ENCODE results near the gene CEBPB.

The CEBPB gene

DNA sequence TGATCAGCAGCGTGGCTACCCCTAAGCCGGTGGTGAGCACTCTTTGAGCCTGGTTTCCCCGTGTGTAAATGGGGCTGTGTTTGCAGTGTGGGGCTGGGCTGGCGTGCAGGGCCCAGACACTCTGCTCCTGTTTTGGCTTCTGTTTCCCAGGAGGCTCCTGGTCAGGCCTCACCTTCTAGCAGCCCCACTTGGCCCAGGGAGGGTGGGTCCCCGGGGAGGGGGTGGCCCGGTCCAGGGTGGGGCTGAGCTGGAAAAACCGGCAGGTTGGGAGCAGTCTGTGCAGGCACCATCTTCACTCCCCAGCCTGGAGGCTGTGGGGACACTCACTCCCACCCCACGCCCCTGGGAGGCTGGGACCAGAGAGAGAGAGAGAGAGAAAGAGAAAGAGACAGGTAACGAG, 25.3 kb downstream of the CEBPB start:
- H3K4me3 ChIP-seq (ENCODE audit: low read length): no peak overlapping the region
- WGBS: 86% methylated on average over 9 of the region's 9 CpGs
- no peaks in the 10 kb centered on the region for H3K9me3 ChIP-seq (ENCODE audit: insufficient read depth, low read depth, low read length)
- no peaks in the 10 kb centered on the region for H3K27me3 ChIP-seq (ENCODE audit: insufficient read depth, low read length)
- no peak overlapping the region for H3K27ac ChIP-seq (ENCODE audit: low read depth, low read length)
- no peak overlapping the region for H3K9ac ChIP-seq (ENCODE audit: low read depth, low read length)
- H3K36me3 ChIP-seq (ENCODE audit: insufficient read depth, low read length): no peaks in the 10 kb centered on the region
- H3K4me1 ChIP-seq (ENCODE audit: insufficient read depth, low read length): peaks cover 6% of the 10 kb centered on the region

- Histone ChIP-seq H3K27me3 (ENCODE audit: insufficient read depth, low read length) (no peaks in the 10 kb centered on the region), H3K4me3 (ENCODE audit: low read length) (no peak overlapping the region), H3K36me3 (ENCODE audit: insufficient read depth, low read length) (no peaks in the 10 kb centered on the region), H3K27ac (ENCODE audit: low read depth, low read length) (no peak overlapping the region), H3K9ac (ENCODE audit: low read depth, low read length) (no peak overlapping the region), H3K9me3 (ENCODE audit: insufficient read depth, low read depth, low read length) (no peaks in the 10 kb centered on the region), H3K4me1 (ENCODE audit: insufficient read depth, low read length) (peaks cover 6% of the 10 kb centered on the region)
- 48% methylated on average over 4 of the region's 4 CpGs for WGBS
Observed at GRCh38 chr20:50216543-50217206, 26.0 kb downstream of the CEBPB start.

- H3K27me3 ChIP-seq (ENCODE audit: insufficient read depth, low read length): no peaks in the 10 kb centered on the region
- no peak overlapping the region for H3K4me3 ChIP-seq (ENCODE audit: low read length)
- H3K27ac ChIP-seq (ENCODE audit: low read depth, low read length): no peak overlapping the region
- 89% methylated on average over 14 of the region's 14 CpGs for WGBS
- no peak overlapping the region for H3K9ac ChIP-seq (ENCODE audit: low read depth, low read length)
- H3K9me3 ChIP-seq (ENCODE audit: insufficient read depth, low read depth, low read length): no peaks in the 10 kb centered on the region
- H3K4me1 ChIP-seq (ENCODE audit: insufficient read depth, low read length): peaks cover 6% of the 10 kb centered on the region
- H3K36me3 ChIP-seq (ENCODE audit: insufficient read depth, low read length): no peaks in the 10 kb centered on the region
Observed at GRCh38 chr20:50217207-50217949, 26.7 kb downstream of the CEBPB start.

- H3K4me1 ChIP-seq (ENCODE audit: insufficient read depth, low read length): peaks cover 6% of the 10 kb centered on the region
- H3K27me3 ChIP-seq (ENCODE audit: insufficient read depth, low read length): no peaks in the 10 kb centered on the region
- no peaks in the 10 kb centered on the region for H3K9me3 ChIP-seq (ENCODE audit: insufficient read depth, low read depth, low read length)
- no peak overlapping the region for H3K4me3 ChIP-seq (ENCODE audit: low read length)
- 70% methylated on average over 5 of the region's 5 CpGs for WGBS
- no peak overlapping the region for H3K27ac ChIP-seq (ENCODE audit: low read depth, low read length)
- H3K9ac ChIP-seq (ENCODE audit: low read depth, low read length): no peak overlapping the region
- H3K36me3 ChIP-seq (ENCODE audit: insufficient read depth, low read length): no peaks in the 10 kb centered on the region
Observed at GRCh38 chr20:50218987-50219435, 28.4 kb downstream of the CEBPB start.

- Histone ChIP-seq H3K4me3 (ENCODE audit: low read length) (no peak overlapping the region), H3K4me1 (ENCODE audit: insufficient read depth, low read length) (peaks cover 6% of the 10 kb centered on the region), H3K27me3 (ENCODE audit: insufficient read depth, low read length) (no peaks in the 10 kb centered on the region), H3K9me3 (ENCODE audit: insufficient read depth, low read depth, low read length) (no peaks in the 10 kb centered on the region), H3K36me3 (ENCODE audit: insufficient read depth, low read length) (no peaks in the 10 kb centered on the region), H3K27ac (ENCODE audit: low read depth, low read length) (no peak overlapping the region), H3K9ac (ENCODE audit: low read depth, low read length) (no peak overlapping the region)
- WGBS: 69% methylated on average over 4 of the region's 4 CpGs
Observed at GRCh38 chr20:50219600-50219999, 29.0 kb downstream of the CEBPB start.

DNA sequence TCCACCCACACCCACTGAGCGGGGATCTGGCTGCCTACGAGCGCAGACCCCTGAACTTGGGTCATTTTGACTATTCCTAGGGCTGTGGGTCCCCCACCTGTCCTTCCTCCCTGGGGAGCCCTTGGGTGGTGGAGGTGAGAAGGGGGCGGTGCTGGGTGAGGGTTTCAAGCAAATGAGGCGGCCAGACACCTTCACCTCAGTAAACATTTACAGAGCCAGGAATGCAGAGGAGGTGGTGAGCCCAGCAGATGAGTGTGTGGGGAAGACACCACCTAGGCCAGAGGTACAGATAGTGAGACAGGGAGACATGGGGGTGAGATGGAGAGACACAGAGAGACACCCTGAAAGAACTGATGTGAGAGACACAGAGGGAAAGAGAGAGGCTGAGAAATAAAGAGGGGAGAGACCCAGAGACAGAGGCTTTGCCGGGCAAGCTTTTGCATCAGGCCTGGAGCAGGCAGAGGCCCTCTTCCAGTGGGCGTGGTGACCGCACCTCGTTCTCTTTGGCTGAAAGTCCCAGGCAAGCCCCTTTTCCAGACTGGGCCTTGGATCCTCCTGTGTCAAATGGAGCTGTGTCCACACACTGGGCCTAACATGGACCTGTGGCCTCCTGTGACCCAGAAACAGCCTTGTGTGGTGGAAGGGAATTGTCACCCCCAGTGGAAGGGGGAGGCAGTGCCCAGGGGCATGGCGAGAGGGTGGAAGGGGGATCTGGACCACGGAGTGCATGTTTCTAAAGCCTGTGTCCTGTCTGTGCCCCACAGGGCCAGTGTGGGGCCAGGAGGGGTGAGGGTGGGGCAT, 29.7 kb downstream of the CEBPB start:
- Histone ChIP-seq H3K27ac (ENCODE audit: low read depth, low read length) (no peak overlapping the region), H3K9ac (ENCODE audit: low read depth, low read length) (no peak overlapping the region), H3K27me3 (ENCODE audit: insufficient read depth, low read length) (no peaks in the 10 kb centered on the region), H3K4me1 (ENCODE audit: insufficient read depth, low read length) (peaks cover 3% of the 10 kb centered on the region), H3K4me3 (ENCODE audit: low read length) (no peak overlapping the region), H3K9me3 (ENCODE audit: insufficient read depth, low read depth, low read length) (no peaks in the 10 kb centered on the region), H3K36me3 (ENCODE audit: insufficient read depth, low read length) (no peaks in the 10 kb centered on the region)
- 92% methylated on average over 9 of the region's 11 CpGs for WGBS

DNA sequence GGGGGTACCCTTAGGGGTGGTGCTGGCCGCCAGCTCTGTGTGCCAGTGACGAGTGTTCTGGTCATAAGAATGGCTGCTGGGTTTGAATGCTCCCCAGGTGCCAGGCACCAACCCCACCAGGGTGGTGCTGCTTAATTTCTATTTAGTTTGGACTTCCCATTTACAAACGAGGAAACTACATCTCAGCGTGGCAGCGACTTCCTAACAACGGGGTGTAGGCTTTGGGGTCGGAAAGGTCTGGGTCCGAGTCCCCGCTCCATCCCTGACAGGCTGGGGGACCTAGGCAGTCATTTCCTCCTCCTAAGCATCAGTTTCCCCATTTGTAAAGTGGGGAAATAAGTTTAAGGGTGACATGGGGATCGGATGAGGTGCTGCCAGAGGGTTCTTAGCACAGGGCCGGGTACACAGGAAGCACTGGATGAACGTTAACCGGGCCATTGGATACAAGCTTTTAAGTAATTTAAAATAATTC, 30.3 kb downstream of the CEBPB start:
- WGBS: 90% methylated on average over 13 of the region's 13 CpGs
- Histone ChIP-seq H3K9ac (ENCODE audit: low read depth, low read length) (no peak overlapping the region), H3K27ac (ENCODE audit: low read depth, low read length) (no peak overlapping the region)

DNA sequence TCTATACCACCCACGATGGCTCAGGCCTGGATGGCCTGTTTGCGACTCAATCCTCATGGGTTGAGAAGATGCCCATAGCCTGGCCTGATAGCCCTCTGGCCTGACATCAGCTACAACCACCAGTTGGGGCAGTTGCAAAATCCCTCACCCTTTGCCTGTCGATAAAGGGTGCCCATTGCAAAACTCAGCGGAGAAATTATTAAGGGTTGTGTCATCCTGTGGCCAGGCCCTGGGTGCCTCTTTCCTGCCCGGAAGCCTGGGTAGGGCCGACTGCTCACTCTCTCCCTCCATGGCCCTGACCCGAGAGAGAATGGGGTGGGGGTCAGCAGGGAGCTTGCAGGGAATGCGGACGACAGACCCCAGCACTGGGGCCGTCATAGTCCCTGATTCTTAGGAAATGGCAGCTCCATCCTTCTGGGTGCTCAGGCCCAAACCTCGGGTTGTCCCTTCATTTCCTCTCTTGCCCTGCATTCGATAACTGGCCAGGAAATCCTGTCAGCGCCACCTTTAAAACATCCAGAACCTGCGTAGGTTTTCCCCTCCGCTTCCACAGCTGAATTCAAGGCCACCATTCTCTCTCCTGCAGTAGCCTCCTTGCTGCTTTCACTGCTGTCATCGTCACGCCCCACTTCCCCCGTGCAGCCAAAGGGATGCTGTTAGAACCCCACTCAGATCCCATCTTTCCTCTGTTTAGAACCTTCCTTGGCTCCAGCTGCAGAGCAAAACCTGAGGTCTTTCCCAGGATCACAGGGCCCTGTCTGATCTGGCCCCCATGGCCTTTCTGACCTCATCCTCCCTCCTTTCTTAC, 31.1 kb downstream of the CEBPB start:
- no peak overlapping the region for H3K27ac ChIP-seq (ENCODE audit: low read depth, low read length)
- H3K4me3 ChIP-seq (ENCODE audit: low read length): no peak overlapping the region
- 92% methylated on average over 18 of the region's 18 CpGs for whole genome bisulfite sequencing
- no peaks in the 10 kb centered on the region for H3K36me3 ChIP-seq (ENCODE audit: insufficient read depth, low read length)
- H3K4me1 ChIP-seq (ENCODE audit: insufficient read depth, low read length): no peaks in the 10 kb centered on the region
- H3K9me3 ChIP-seq (ENCODE audit: insufficient read depth, low read depth, low read length): no peaks in the 10 kb centered on the region
- no peaks in the 10 kb centered on the region for H3K27me3 ChIP-seq (ENCODE audit: insufficient read depth, low read length)
- no peak overlapping the region for H3K9ac ChIP-seq (ENCODE audit: low read depth, low read length)

More for the DNA sequence above, 30.3 kb downstream of the CEBPB start:
- H3K9me3 ChIP-seq (ENCODE audit: insufficient read depth, low read depth, low read length): no peaks in the 10 kb centered on the region
- H3K36me3 ChIP-seq (ENCODE audit: insufficient read depth, low read length): no peaks in the 10 kb centered on the region
- no peaks in the 10 kb centered on the region for H3K27me3 ChIP-seq (ENCODE audit: insufficient read depth, low read length)
- H3K4me1 ChIP-seq (ENCODE audit: insufficient read depth, low read length): no peaks in the 10 kb centered on the region
- H3K4me3 ChIP-seq (ENCODE audit: low read length): no peak overlapping the region

GRCh38 chr20:50222309-50223038, 31.8 kb downstream of the CEBPB start:
- H3K27me3 ChIP-seq (ENCODE audit: insufficient read depth, low read length): no peaks in the 10 kb centered on the region
- no peaks in the 10 kb centered on the region for H3K4me1 ChIP-seq (ENCODE audit: insufficient read depth, low read length)
- no peak overlapping the region for H3K4me3 ChIP-seq (ENCODE audit: low read length)
- WGBS: 93% methylated on average over 12 of the region's 12 CpGs
- H3K9me3 ChIP-seq (ENCODE audit: insufficient read depth, low read depth, low read length): no peaks in the 10 kb centered on the region
- H3K36me3 ChIP-seq (ENCODE audit: insufficient read depth, low read length): no peaks in the 10 kb centered on the region
- no peak overlapping the region for H3K9ac ChIP-seq (ENCODE audit: low read depth, low read length)
- no peak overlapping the region for H3K27ac ChIP-seq (ENCODE audit: low read depth, low read length)
